Lower leg skin (tissue), 3 donors: ENCODE measurements around the gene SLC44A5.

Experiments
- CTCF ChIP-seq, 3 donors: fragments of 450-650 bp; IDR thresholded peaks; one replicate each; pipeline ENCODE4 v1.5.1; 2016; ENCODE audit warnings: antibody characterized with exemption in 3 of 3, mild to moderate bottlenecking in 3 of 3, moderate library complexity in 2 of 3
- POLR2A ChIP-seq, 2 donors: fragments of 450-650 bp; IDR thresholded peaks; one replicate each; pipeline ENCODE4 v1.6.1; 2016 to 2017; ENCODE audit warnings: antibody characterized with exemption in 2 of 2, mild to moderate bottlenecking in 1 of 2, moderate library complexity in 1 of 2

GRCh38 chr1:75305061-75305460 is 305.9 kb downstream of the SLC44A5 start:
- no peak for TF ChIP-seq CTCF (IDR thresholded peaks at IDR 0.05)
- TF ChIP-seq POLR2A (IDR thresholded peaks at IDR 0.05): no peak
